ENCODE results near the gene ANAPC2.

- TF ChIP-seq CTCF (IDR thresholded peaks at IDR 0.05): no peak
- no peak for TF ChIP-seq TCF7L2 (IDR thresholded peaks at IDR 0.05; ENCODE audit: low read depth, low read length)
- no peak for TF ChIP-seq REST (IDR thresholded peaks at IDR 0.05; ENCODE audit: insufficient read depth in 1 of 2, low read depth in 2 of 2, low read length in 1 of 2)
- peak; percentile 74 for TF ChIP-seq POLR2AphosphoS5 (IDR thresholded peaks at IDR 0.05; ENCODE audit: low read depth, low read length)
- peak; percentile 91; the same call in 1 of the 2 replicates for TF ChIP-seq SIN3A (IDR thresholded peaks at IDR 0.05; ENCODE audit: borderline replicate concordance, insufficient read depth, low read depth, low read length)
These were observed 17.0 kb upstream of the ANAPC2 start, which contains the start of the genes NDOR1 and TMEM203 for GRCh38 chr9:137205126-137206069.

All from Panc1 (cell line).